Breast epithelium (tissue), 3 donors: ENCODE measurements around the gene KCTD16.

ENCODE experiments used
- POLR2A ChIP-seq: fragments of 450-650 bp; IDR thresholded peaks from one replicate; pipeline ENCODE4 v1.6.1; 2016; ENCODE audit warnings: antibody characterized with exemption, mild to moderate bottlenecking, moderate library complexity
- TF ChIP-seq, protein P1 (sequence below), 3 donors: fragments of 450-650 bp; IDR thresholded peaks; one replicate each; pipeline ENCODE4 v1.5.1; 2016 to 2017; ENCODE audit warnings: antibody characterized with exemption in 3 of 3, mild to moderate bottlenecking in 3 of 3, moderate library complexity in 3 of 3

DNA sequence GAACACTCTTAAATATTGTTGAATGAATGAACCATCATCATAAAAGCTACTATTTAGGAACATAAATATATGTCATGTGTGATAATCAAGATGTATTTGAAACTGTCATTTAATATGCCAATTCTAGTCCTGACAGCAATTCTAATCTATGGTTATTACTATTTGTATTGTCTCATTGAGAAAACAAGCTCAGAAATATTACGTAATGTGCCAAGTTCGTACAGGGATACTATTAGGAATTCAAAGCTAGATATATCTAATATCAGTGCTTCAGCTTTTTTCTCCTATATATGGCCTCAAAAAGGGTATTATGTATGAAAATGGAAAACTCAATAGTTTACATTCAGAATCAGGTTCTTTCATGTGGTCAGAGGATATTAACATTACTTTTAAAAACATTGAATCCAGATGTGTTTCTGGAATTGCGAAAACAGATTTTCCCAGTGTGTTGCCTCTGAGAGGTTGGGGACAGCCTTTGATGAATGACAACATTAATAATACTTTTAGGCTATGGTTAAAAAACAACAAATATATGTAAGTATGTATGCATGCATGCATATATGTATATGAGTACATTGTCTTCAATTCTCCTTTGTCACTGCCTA is 95.1 kb downstream of the KCTD16 start:
- TF ChIP-seq POLR2A = no peak
- TF ChIP-seq, protein P1, sequence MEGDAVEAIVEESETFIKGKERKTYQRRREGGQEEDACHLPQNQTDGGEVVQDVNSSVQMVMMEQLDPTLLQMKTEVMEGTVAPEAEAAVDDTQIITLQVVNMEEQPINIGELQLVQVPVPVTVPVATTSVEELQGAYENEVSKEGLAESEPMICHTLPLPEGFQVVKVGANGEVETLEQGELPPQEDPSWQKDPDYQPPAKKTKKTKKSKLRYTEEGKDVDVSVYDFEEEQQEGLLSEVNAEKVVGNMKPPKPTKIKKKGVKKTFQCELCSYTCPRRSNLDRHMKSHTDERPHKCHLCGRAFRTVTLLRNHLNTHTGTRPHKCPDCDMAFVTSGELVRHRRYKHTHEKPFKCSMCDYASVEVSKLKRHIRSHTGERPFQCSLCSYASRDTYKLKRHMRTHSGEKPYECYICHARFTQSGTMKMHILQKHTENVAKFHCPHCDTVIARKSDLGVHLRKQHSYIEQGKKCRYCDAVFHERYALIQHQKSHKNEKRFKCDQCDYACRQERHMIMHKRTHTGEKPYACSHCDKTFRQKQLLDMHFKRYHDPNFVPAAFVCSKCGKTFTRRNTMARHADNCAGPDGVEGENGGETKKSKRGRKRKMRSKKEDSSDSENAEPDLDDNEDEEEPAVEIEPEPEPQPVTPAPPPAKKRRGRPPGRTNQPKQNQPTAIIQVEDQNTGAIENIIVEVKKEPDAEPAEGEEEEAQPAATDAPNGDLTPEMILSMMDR (IDR thresholded peaks at IDR 0.05) = no peak
